ENCODE data around the gene TOX2. TPM values are rescaled to one million over a fixed set of nuclear protein-coding genes. Genes with fewer than 3 reads are reported as not detected.

The TOX2 gene
- total RNA-seq, 1 experiment from 2014 or later = 0.06 TPM

DNA sequence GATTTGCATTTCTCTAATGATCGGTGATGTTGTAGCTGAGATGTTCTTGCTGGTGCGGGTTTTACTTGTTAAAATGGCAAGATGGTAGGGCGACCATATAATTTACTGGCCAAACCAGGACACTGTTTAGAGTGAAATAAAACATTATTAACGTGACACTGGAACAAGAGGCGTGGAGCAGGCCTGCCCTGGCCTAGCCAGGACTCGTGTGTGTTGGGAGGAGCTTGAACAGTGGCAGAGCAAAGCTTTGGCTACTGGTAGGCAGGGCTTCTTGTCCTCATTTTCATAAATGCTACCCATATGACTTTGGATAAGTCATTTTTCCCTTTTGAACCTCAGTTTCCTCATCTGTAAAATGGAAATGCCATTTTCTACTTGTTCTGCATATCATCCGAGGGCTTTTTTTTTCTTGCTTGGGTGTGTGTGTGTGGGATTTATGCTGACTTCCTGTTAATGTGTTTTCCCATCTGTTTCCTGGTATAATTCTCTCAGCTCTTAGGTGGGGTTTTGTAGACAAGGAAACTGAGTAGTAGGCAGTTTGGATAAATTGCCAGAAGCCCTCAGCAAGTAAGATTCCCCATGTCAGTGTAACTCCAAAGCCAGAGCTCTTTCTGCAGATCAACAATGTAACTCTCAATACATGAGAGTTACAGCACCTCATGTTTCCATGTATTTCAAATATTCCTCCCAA is 81.7 kb downstream of the TOX2 start:
- DNase-seq (ENCODE audit: low read depth) = no peak

DNA sequence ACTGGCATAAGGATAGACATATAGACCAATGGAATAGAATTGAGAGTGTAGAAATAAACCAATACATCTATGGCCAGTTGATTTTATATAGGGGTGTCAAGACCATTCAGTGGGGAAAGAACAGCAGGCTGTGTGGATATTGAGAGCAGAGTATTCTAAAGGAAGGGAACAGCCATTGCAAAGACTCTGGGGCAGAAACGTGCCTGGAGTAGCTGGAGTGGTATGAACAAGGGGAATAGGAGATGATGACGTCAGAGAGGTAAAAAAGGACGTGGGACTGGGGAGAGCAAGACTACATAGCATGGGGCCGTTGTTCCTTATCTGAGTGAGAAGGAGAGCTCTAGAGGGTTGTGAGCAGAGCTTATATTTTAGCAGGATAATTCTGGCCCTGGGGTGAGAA is 85.2 kb downstream of the TOX2 start:
- DNase-seq (ENCODE audit: low read depth) = no peak

DNA sequence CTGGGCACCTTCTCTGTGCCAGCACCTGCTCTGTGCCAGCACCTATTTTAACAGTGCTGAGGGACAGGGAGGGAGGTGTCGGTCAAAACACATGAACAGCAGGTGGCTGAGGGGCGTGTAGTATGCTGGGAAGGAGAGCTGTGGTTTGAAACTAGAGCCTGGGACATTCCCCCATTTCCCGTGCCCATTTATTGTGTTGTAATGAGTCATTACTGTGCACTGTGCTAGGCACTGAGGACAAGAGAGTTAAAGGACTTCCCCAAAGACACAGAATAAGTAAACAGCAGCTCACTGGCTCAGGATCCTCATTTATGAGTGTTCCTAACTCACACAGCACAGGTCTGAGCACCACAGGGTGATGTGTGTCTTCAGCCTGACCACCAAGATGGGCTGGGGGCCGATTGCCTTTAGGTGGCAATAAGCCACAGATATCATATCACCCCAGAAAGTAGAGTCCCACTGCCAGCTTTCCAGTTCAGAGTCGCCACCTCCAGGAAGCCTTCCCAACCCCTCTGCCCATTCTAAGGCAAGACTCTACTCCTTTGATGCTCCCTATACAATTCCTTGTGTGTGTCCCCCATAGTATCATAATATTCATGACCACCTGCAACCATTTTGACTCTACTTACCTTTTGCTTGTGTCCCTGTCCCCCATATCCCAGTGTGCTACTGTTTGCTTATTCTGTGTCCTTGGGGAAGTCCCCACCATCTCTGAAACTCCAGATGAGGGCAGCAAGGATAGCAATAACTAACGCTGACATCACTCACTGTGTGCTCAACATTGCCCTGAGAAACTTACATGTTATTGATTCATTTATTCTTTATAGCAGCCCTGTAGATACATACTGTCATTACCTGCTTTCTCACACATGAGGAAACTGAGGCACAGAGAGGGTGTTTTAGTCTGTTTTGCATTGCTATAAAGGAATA is 87.3 kb downstream of the TOX2 start:
- no peak for DNase-seq (ENCODE audit: low read depth)

DNA sequence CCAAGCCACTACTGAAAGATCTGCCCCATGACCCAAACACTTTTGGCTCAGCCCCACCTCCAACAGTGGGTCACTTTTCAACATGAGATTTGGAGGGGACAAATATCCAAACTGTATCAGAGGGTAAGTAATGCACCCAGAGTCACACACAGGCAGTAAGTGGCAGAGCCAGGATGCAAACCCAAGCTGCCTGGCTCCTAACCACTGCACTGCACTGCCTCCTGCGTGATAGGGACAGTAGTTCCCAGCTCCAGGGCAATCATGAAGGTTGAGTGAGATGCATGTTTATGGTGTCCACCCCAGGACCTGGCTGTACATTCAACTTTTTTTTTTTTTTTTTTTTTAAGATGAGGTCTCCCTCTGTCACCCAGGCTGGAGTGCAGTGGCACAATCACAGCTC is 88.2 kb downstream of the TOX2 start:
- DNase-seq (ENCODE audit: low read depth) = no peak

DNA sequence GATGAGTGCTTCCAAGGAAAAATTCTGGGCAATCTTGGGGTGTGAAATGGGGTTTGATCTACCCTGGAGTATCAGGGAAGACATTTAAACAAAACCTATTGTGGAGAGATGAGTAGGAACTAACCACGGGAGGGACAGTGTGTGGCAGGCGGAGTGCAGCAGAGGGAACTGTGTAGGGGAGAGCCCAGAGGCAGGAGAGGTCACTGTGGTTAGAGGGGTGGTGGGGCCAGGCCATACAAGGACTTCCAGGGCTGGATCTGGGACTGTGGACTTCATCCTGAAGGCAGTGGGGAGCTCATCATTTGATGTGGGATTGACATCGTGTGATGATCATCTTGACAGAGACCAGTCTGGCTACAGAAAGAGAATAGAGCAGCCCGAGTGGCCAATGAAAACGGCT is 89.0 kb downstream of the TOX2 start:
- DNase-seq (ENCODE audit: low read depth) = no peak

DNA sequence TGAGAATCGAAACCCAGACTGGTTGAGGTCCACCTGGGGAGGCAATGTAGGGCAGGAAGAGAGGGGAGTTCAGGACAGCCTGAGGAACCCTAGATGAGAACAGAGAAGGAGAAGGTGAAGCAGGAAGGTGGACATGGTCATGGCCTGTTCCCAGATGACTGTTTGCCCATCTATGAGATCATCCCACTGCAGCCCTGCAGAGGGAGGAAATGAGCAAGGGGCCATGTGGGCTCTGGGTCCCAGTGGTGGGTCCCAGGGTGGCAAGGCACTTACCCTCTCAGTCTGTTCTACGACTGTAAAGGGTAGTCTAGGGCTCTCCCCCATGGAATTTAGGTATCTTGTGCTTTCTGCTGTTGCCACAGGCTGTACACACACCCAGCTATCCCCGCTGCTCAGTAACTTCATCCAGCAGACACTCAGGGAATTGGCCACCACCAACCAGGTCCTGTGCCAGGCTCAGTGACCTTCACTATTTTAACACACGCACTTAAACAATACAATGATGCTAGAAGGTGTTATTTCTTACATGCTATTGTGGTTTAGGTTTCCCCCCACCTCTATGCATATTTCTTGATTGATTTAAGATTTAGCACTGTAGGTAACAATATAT is 89.8 kb downstream of the TOX2 start:
- DNase-seq (ENCODE audit: low read depth) = no peak

DNA sequence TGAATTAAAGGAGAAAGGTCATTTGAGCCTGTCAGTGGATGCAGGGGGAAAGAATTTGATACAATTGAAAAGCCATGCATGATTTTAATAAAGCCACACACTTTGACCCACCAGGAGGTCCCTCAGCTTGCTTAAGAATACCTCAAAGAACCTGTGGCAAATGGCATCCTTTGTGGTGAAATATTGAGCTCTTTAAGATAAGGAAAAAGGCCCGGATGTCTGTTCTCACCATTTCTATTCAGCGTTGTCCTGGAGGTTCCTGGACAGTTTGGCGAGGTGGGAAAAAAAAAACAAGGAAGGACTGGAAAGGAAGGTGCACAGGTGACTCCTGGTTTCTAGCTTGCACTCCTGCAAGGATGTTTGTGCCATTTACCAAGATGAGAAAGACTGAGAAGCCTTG is 91.0 kb downstream of the TOX2 start:
- DNase-seq (ENCODE audit: low read depth) = no peak

DNA sequence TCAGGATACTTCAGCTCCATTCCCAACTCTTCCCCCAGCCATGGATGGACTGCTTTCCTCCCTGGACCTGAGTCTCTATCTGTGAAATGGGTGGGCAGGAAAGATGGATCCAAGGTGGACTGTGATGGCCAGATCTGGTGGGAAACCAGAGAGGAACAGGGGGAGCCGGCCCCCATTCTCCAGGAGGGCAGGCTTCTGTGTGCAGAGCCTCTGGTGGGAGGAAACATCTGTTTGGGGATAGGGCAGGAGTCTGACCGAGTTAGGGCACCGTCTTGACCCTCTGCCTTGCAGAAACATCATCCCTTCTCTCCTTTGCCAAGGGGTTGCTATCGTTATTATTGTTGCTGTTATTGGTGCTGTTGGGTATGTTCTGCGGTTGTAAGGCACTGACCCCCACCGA is 91.5 kb downstream of the TOX2 start:
- DNase-seq (ENCODE audit: low read depth) = no peak

DNA sequence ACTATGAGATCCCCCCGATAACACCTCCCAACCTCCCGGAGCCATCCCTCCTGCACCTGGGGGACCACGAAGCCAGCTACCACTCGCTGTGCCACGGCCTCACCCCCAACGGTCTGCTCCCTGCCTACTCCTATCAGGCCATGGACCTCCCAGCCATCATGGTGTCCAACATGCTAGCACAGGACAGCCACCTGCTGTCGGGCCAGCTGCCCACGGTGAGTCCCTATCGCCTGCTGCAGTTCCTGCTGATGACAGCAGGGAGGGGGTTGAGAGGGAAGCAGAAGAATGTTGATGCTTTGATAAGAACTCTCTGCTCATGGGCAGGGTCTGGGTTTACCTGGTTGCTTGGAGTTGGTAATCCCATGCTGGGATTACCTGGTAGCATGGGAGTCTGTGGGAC is 91.9 kb downstream of the TOX2 start:
- DNase-seq (ENCODE audit: low read depth) = no peak

DNA sequence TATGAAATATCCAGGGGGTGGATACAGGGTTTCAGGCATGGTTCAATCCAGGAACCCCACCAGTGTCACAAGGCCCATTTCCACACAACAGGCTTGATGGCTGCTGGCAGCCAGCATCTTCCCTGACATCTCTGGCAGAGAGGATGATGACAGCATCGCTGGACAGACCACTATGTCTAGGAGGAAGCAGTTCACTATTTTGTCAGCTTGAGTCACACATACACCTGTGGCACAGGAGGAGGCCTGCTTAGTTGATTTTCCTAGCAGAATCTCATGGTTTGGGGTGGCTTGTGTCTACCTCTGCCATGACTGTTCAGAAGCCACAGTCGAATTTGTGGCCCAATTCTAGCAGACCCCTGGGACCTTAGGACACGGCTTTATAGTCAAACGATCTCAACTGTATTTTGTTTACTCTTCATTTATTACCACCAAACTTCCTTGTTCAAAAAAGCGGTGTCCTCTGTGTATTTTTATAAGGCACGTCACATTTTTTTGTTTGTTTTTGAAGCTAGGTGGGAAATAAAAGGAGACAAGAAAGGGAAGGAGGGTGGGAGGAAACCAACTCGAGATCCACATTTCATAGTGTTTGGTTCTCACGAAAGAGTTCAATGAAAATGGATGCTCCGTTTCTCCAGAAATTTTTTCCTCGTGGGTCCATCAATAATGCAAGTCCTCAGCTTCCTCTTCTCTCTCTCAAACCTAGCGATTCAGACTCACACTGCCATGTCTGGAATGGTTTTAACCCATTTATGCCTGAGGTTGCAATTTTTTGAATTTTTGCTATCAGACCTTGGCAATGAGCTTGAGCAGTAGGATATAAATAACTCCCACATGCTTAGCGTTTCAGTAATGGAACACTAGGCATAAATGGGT is 94.4 kb downstream of the TOX2 start:
- no peak for DNase-seq (ENCODE audit: low read depth)

DNA sequence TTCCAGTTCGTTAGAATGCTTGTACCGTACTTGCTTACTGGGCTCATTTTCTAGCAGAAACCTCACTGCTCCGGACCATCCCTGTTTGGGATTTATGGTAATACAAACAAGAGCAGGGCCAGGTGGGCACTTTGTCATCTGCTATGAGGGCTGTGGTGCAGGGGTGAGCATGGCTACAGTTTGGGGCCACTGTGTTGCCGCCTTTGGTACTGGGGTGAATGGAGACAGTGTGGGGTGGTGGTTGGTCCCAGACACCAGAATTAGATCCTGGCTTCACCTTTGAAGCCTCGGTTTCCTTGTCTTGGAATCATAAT is 95.0 kb downstream of the TOX2 start:
- DNase-seq (ENCODE audit: low read depth) = no peak

DNA sequence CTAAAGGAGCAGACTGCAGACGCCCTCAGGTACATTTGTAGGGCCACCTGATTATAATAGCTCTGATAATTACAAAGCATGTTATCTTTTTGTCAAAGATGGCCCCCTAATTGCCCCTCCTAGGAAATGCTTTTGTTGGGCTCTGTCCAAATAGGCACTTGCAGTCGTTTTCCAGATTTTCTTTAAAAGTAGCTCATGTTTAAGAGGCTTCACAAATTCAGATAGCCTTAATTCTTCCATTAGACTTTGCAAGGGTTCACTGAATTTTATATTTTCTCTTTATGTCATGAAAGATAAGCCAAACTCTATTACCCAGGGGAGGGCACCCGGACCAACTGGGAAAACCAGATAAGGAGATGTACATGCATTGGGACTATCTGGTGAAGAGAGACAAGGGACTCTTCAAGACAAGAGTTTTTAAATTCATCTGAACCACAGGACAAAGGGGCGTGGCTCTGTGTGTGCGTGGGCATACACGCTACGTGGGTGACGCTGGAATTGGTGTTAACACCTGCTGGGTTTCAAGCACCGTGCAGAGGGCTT is 95.6 kb downstream of the TOX2 start:
- no peak for DNase-seq (ENCODE audit: low read depth)

DNA sequence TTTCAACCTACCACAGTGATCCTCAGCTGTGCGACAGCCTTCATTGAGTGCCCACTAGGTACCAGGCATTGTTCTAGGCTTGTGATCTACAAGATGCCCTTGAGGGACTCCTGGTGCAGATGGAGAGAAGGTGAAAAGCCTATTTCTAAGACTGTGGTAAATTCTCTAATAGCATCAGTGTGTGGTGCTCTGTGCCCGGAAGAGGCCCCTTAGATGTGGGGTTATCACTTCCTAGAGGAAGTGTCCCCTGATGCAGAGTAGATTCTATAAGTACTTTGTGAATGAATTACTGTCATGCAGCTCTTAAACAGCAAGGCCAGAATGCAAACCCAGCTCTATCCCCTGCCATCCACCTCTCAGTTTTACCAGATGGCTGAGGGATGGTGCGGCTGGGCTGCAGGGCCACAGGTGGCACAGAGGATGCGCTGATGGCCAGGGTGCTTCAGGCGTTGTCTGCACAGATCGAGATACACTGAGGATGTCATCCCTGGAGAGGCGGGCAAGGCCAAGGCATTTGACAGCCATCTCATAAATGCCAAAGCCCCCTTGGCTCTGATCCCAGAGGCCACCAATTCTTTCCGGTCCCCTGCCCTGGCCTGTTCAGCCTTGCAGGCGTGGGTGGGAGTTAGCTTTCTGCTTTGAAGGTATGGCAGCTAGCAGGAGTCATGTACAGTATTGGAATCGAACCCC is 96.7 kb downstream of the TOX2 start:
- DNase-seq (ENCODE audit: low read depth) = no peak

DNA sequence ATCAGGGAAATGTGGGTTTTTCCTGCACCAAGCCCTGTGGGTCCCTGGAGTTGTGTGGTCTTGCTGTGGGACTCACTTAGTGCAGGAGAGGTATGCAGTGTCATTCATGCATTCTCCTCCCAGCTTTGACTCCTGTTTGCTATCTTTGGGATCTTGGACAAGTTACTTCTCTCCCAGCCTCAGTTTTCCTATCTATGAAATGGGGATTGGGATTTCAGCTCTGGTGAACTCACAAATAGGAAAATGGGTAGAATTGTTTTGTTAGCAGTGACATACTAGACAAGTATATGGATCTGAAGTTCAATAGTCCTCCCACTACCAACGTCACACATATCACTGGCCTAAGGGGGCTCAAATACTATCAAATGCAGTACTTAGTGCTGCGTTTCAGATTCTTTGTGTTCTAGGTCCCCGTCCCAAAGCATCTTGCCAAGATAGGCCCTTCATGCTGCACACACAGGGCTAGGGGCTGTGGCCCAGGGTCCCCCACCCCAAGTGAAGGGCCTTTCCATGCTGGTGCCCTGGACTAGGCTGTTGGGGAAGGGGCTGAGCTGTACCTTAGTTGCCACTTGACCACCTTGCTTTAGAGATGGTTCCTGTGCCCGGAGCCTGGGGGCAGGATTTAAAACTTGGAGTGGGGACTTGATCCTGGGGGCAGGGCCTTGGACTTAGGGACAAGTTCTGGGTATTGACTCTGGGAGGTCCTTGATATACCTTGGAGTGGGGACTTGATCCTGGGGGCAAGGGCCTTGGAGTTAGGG is 98.0 kb downstream of the TOX2 start:
- DNase-seq (ENCODE audit: low read depth) = no peak

DNA sequence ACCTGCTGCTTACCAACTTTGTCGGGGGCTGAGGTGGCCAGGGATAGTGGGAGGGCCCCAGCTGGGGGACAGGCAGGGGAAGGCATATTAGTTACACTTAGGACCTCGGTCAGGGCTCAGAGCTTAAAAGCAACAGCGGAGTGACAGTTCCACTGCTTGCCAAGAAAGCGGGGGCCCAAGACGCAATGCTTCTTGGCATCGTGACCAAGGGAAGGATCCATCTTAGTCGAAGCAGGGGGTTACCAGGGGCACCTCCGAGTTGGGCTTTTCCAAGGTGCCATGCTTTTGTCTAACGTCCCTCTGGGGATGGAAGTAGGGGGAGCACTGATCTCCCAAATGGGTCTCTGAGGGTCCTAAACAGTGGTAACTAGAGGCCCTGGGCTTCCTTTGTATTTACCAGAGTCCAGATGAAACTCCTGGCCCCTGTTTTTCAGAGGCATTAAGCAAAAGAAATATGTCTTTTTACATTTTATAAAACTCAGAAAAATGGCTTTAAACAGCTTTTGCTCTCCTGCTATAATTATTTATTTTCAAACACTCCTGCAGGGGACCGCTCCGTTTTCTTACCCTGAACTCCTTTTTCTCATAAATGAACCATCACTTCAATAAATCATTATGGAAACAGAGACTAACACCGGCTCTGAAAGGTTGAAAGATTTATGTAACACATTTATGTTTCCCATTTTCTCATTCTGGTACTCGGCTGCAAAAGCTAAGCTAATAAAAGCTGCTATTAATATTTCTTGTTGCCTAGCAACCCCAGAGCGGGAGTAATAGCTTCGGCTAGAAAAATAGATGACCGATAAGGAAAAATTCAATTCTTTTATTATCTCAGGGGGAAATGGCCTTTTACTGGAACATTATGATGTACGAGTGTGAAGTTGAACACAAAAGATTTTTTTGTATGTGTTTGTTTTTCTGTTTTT is 100.4 kb downstream of the TOX2 start:
- no peak for DNase-seq (ENCODE audit: low read depth)

DNA sequence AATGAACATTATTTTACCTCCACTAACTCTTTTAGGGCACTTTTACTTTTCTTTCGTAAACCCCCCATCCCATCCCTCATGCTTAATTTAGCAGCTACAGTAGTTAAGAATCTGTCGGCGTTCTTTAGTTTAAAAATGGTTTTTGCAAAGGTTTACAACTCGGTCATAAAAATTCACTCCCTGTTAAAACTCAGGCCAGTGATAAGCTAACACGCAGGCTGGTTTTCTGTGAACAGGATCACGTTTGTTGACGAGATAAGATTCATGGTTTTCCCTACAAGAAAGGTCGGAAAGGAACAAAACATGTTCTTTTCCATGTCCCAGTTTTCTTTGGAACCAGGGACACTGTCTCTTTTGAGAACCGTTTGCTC is 101.1 kb downstream of the TOX2 start:
- DNase-seq (ENCODE audit: low read depth) = no peak

DNA sequence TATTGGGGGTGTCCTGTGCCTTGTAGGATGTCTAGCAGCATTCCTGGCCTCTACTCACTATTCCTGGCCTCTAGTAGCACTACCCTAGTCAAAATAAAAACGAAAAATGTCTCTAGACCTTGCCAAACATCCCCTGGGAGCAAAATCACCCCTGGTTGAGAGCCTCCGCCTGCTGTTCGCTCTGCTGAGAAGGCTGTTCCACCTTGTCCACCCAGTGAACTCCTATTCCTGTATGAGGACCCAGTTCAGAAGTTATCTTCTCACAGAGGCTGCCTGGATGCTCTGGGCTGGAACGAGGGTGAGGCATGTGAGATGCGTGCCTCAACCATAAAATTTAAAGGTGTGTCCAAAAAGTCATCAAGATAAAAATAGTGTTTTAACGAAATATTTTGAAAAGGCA is 101.9 kb downstream of the TOX2 start:
- no peak for DNase-seq (ENCODE audit: low read depth)

DNA sequence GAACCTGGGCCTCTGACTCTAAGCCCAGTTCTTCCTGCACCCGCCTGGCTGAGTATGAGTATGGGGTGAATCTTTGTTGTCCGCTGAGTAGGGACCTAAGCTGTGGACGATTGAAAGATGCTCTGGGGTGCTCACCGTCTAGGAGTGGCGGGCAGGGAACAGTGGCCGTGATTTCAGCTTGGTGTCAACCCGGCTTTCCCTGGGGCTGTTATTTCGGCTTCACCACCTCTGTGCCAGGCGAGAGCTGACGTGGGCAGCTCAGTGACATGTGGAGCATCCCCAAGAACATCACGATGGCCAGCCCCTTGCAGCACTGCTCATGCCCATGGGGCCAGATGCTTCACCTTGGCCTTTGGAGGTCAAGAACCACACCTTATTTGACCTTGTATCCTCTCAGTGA is 102.6 kb downstream of the TOX2 start:
- no peak for DNase-seq (ENCODE audit: low read depth)

DNA sequence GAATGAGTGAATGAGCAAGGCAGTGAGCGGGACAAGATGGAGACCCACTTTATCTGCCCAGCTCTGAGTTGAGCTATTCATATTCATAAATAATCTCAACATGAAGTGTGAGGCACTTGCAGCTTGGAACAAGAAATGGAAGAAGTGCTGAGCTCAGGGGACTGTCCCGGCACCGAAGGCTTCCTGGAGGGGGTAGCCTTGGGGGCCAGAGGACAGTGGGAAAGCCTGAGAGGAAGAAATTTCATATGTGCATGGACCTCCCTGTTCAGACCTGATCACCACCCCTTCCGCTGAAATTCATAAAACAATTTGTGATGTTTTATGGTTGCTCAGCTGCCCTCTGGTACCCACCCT is 103.2 kb downstream of the TOX2 start:
- DNase-seq (ENCODE audit: low read depth) = no peak
